ENCODE measurements around the gene PLEKHD1. TPM values are rescaled to one million over a fixed set of nuclear protein-coding genes. Genes with fewer than 3 reads are reported as not detected.
A peak's percentile ranks its signal among the peaks of the same experiment; 100 is the strongest.

PLEKHD1 gene
- total RNA-seq, 1 donor from 2014 or later = 0.48 TPM

GRCh38 chr14:69501423-69501838 lies 16.9 kb downstream of the PLEKHD1 start:
- Mint-ChIP-seq H3K36me3 (no peaks in the 10 kb centered on the region), H3K9me3 (no peaks in the 10 kb centered on the region), H3K27ac (no peak overlapping the region), H3K4me1 (ENCODE audit: unreplicated experiment) (no peaks in the 10 kb centered on the region), H3K27me3 (peaks cover 6% of the 10 kb centered on the region), H3K4me3 (no peak overlapping the region)
- TF ChIP-seq, protein P1, sequence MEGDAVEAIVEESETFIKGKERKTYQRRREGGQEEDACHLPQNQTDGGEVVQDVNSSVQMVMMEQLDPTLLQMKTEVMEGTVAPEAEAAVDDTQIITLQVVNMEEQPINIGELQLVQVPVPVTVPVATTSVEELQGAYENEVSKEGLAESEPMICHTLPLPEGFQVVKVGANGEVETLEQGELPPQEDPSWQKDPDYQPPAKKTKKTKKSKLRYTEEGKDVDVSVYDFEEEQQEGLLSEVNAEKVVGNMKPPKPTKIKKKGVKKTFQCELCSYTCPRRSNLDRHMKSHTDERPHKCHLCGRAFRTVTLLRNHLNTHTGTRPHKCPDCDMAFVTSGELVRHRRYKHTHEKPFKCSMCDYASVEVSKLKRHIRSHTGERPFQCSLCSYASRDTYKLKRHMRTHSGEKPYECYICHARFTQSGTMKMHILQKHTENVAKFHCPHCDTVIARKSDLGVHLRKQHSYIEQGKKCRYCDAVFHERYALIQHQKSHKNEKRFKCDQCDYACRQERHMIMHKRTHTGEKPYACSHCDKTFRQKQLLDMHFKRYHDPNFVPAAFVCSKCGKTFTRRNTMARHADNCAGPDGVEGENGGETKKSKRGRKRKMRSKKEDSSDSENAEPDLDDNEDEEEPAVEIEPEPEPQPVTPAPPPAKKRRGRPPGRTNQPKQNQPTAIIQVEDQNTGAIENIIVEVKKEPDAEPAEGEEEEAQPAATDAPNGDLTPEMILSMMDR (conservative IDR thresholded peaks at IDR 0.05) = no peak
- DNase-seq (ENCODE audit: extremely low spot score, unreplicated experiment) = no peak

DNA sequence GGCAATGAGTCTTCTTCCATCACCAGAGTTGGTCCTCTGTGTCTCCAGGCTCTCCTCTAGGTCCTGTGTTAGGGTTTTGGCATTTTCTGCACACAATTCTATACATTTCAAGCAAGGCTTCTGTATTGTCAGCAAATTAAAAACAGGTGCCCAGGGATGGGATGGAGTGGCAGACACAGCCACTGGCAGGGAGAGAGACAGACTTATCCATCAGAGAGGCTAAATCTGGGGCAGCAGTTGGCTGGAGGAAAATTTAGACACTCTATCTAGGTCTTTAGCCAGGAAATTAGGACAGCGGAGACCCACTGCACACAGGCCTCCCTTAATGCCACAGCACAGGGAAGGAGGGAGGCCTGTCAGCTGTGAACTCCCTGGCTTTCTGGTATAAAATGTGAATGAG lies 20.2 kb downstream of the PLEKHD1 start:
- Mint-ChIP-seq H3K27me3 (peaks cover 6% of the 10 kb centered on the region), H3K27ac (no peak overlapping the region), H3K36me3 (no peaks in the 10 kb centered on the region), H3K4me1 (ENCODE audit: unreplicated experiment) (no peaks in the 10 kb centered on the region), H3K4me3 (no peak overlapping the region), H3K9me3 (no peaks in the 10 kb centered on the region)
- TF ChIP-seq, protein P1 (conservative IDR thresholded peaks at IDR 0.05) = no peak
- DNase-seq (ENCODE audit: extremely low spot score, unreplicated experiment) = no peak

DNA sequence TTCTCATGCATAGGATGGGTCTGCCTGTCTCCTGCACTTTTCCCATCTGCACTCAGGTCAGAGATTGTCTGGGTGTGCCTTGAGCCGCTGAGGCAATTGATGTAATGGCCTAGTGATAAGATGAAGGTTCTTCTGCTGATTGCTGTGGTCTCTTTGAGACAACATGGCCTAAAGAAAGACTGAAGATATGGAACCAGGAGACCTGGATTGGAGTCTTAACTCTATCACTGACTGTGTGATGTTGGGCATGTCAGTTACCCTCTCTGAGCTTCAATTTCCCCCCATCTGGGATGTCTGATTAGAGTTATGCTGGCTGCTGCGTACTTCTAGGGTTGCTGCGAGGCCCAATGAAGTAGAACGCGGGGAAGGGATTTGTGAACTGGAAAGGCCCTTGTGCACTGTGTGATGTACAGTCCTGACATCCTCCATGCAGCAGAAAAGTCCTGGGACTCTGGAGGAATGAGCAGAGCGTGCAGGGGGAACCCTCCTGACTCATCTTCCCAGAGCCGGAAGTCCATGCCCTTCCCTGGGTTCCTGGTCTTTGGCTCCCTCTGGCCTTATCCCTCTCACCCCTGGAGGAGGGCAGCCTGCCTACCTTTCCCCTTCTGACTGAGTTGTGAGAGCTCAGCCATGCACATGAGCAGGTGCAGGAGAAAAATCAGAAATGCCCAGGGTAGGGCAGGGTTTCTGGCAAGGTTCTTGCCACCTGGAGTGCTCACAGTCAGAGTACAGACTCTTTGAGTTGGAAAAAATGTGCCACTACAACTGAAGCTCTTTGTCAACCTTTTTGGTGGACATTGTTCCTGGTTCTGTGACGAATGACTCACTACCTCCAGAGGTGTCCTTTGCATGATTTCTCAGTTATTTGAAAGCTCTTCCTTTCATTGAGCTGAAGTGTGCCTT lies 21.1 kb downstream of the PLEKHD1 start:
- Mint-ChIP-seq H3K36me3 (no peaks in the 10 kb centered on the region), H3K4me1 (ENCODE audit: unreplicated experiment) (no peaks in the 10 kb centered on the region), H3K4me3 (no peak overlapping the region), H3K27ac (no peak overlapping the region), H3K27me3 (peaks cover 7% of the 10 kb centered on the region), H3K9me3 (no peaks in the 10 kb centered on the region)
- TF ChIP-seq, protein P1 (conservative IDR thresholded peaks at IDR 0.05) = no peak
- DNase-seq (ENCODE audit: extremely low spot score, unreplicated experiment) = no peak

DNA sequence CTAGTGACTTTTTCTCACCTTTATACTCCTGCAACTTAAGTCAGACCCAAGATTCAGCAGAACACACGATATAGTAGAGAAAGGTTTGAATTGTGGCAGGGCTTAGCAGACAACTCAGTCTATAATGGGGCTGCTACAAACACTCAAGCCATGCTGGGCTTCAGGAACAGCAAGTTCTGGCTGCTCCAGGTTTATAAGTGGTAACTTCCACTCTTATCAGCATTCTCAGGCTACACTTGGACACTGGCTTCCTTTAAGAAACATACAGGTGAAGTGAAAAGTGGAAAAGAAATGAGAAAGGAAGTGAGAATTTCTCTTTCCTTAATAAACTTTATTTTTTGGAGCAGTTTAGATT lies 21.7 kb downstream of the PLEKHD1 start:
- Mint-ChIP-seq H3K27me3 (peaks cover 13% of the 10 kb centered on the region), H3K27ac (no peak overlapping the region), H3K4me3 (no peak overlapping the region), H3K9me3 (no peaks in the 10 kb centered on the region), H3K36me3 (no peaks in the 10 kb centered on the region), H3K4me1 (ENCODE audit: unreplicated experiment) (no peaks in the 10 kb centered on the region)
- DNase-seq (ENCODE audit: extremely low spot score, unreplicated experiment) = no peak
- TF ChIP-seq, protein P1 (conservative IDR thresholded peaks at IDR 0.05) = no peak

DNA sequence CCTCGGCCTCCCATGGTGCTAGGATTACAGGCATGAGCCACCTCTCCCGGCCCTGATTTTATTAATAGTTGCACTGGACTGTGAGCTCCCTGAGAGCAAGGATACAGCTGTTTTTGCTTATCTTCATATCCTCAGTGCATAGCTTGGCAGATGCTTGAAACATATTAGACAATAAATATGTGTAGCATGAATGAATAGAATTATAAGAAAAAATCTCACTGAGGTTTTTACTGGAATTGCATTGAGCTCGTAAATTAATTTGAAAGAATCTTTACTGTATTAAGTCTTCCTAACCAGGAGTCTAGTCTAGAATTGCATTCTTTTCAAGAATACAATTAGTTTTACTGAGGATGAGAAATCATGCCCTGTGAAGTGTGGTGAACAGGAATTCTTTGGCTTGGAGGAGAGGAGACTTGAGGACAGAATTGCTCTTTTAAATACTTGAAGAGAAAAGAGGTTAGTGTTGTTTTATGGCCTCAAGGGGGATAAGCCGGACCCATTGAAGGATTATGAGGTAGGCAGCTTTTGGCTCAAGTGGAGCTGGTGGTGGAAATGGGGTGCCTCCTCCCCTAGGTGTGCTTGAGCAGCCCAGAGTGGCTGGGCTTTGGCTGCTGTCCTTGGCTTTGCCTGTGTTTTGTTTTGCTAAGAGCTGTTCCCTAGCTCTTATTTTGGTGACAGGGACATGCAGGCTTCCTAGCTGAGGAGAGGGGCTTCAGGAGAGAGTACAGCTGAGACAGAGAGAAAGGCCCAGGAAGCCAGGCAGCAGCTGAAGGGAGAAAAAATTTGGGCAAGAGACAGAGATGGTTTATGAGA lies 34.0 kb downstream of the PLEKHD1 start:
- H3K36me3 Mint-ChIP-seq = no peaks in the 10 kb centered on the region
- TF ChIP-seq, protein P1 (conservative IDR thresholded peaks at IDR 0.05) = no peak
- H3K4me1 Mint-ChIP-seq (ENCODE audit: unreplicated experiment) = peaks cover 15% of the 10 kb centered on the region
- peaks cover 4% of the 10 kb centered on the region for H3K9me3 Mint-ChIP-seq
- H3K4me3 Mint-ChIP-seq = no peak overlapping the region
- peaks cover 2% of the 10 kb centered on the region for H3K27me3 Mint-ChIP-seq
- DNase-seq (ENCODE audit: extremely low spot score, unreplicated experiment) = no peak
- peak overlapping the region; percentile 65 for H3K27ac Mint-ChIP-seq
